GM18507 (cell line): Measurements from ENCODE around the gene DTX4.

Source experiments
- DNase-seq: peaks from one replicate; pipeline ENCODE4 v3.0.0; 2011; ENCODE audit warnings: low read depth; ENCODE audit not compliant: insufficient read length; ENCODE audit errors: extremely low spot score
- FAIRE-seq: peaks from 2 replicates; lab custom pipeline; 2011; peaks lifted over from hg19 to GRCh38; lab: Jason Lieb, UNC

DTX4 gene

DNA sequence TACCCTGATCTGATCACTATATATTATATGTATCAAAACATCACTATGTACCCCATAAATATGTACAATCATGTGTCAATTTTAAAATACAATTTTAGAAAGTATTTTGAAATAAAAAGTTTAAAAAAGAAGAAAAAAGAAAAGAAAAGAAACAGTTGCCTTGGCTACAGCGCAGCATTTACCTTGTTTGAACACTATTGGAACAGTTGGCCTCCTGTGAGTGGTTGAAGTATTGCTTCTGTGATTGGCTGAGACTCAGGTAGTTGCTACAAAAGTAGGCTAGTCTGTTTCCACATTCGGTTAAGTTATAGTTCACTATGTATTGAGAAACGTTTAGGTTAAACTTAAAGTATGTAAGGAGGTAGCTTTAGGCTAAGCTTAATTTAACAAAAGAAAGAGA lies 7.9 kb upstream of the DTX4 start:
- FAIRE-seq (no peak), DNase-seq (no peak)

- peak; percentile 54 for FAIRE-seq
These were observed 580 bp downstream of the DTX4 start for GRCh38 chr11:59172345-59173079.

GRCh38 chr11:59173080-59173963 lies 1.4 kb downstream of the DTX4 start:
- DNase-seq, result no peak
- no peak for FAIRE-seq

More at GRCh38 chr11:59172345-59173079, 580 bp downstream of the DTX4 start:
- DNase-seq, result no peak

- FAIRE-seq (no peak), DNase-seq (no peak)
These were observed 2.2 kb downstream of the DTX4 start for GRCh38 chr11:59173964-59174663.

- no peak for DNase-seq
These were observed 2.7 kb downstream of the DTX4 start for GRCh38 chr11:59174664-59175033.

DNA sequence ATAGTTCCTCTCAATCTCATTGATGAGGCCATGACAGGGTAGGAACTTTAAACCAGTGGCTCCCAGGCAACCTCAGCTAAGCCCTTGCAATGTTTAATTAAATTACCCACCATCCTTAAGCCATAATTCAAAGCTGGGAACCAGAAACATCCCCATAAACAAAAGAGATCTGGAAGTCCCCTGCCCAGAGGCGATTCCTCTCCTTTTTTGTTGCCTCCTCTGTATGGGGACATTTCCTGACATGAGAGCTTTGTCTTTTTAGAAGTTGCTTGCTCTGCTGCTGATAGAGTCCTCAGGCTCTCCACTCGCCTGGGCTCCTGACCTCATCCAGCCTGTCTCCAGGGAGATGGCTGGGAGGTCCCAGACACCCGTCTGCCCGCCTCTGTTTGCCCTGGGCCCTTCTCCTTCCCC lies 3.2 kb downstream of the DTX4 start:
- no peak for FAIRE-seq

More at GRCh38 chr11:59174664-59175033, 2.7 kb downstream of the DTX4 start:
- no peak for FAIRE-seq

GRCh38 chr11:59176330-59176729 lies 4.4 kb downstream of the DTX4 start:
- no peak for FAIRE-seq
- no peak for DNase-seq

More for the DNA sequence above, 3.2 kb downstream of the DTX4 start:
- DNase-seq, result no peak

- DNase-seq, result no peak
- FAIRE-seq, result no peak
These were observed 6.5 kb downstream of the DTX4 start for GRCh38 chr11:59178402-59178801.

- FAIRE-seq, result no peak
These were observed 7.2 kb downstream of the DTX4 start for GRCh38 chr11:59179121-59179520.

DNA sequence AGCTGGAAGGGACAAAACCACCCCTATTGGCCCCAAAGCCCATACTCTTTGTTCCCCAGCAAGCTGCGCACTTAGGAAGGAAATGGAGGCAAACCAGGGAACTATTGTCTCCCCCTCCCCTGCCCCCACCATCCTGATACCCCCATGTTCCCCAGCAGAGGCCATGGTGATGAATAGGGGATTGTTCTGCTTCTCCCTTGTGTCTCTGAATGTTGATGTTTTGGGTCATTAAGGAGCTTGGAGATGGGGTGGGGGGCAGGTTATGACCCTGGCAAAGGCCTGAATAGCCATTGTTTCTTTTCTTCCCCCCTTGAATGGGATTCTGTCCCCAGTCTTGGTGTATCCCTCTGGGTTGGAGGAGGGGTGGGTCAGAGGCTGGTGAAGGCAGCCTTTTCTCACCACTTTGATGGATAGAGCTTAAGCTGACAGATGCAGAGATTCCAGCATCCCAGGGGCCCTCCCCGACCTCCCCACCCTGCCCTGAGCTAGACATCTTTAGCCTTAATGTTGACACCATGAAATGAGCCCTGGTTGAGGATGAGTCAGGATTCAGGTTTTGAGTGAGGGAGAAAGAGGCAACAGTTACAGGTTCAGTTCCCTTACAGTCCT lies 8.3 kb downstream of the DTX4 start:
- no peak for DNase-seq
- FAIRE-seq, result no peak

More at GRCh38 chr11:59179121-59179520, 7.2 kb downstream of the DTX4 start:
- DNase-seq, result no peak

GRCh38 chr11:59180907-59181306 lies 9.0 kb downstream of the DTX4 start:
- DNase-seq, result no peak
- no peak for FAIRE-seq

DNA sequence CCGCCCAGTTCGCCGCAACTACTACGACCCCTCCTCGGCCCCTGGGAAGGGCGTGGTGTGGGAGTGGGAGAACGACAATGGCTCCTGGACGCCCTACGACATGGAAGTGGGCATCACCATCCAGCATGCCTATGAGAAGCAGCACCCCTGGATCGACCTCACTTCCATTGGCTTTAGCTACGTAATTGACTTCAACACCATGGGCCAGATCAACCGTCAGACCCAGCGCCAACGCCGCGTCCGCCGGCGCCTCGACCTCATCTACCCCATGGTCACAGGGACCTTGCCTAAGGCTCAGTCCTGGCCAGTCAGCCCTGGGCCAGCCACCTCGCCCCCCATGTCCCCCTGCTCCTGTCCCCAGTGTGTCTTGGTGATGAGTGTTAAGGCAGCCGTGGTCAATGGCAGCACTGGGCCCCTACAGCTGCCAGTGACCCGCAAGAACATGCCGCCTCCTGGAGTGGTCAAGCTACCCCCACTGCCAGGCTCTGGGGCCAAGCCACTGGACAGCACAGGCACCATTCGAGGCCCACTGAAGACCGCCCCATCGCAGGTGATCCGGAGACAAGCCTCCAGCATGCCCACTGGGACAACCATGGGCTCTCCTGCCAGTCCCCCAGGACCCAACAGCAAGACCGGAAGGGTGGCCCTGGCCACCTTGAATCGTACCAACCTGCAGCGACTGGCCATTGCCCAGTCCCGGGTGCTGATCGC lies 10.0 kb downstream of the DTX4 start:
- no peak for DNase-seq
- no peak for FAIRE-seq

DNA sequence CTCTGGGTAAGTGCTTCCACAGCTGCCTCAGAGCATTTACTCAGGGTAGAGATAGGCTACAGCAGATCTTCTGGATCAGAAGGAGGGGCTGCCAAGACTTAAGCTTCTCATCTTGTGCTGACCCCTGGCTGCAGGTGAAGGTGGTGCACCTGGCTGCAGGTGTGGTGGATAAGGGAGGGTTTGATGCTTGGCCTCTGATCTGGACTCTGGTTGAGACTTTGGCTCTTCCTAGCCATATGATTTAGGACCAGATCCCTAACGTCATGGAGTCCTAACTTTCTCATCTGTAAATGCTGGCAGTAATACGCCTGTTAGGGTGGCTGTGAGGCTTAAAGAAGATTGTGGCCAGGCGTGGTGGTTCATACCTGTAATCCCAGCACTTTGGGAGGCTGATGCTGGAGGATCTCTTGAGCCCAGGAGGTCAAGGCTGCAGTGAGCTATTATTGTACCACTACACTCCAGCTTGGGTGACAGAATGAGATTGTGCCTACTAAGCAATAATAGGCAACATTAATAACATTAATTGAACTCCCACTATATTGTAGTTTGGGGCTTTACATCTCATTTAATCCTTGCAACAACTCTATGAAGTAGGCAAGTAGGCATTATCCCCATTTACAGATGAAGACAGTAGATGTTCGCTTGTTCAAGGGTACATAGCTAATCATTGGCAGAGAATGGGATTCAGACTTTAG lies 10.7 kb downstream of the DTX4 start:
- FAIRE-seq, result no peak
- DNase-seq, result no peak

DNA sequence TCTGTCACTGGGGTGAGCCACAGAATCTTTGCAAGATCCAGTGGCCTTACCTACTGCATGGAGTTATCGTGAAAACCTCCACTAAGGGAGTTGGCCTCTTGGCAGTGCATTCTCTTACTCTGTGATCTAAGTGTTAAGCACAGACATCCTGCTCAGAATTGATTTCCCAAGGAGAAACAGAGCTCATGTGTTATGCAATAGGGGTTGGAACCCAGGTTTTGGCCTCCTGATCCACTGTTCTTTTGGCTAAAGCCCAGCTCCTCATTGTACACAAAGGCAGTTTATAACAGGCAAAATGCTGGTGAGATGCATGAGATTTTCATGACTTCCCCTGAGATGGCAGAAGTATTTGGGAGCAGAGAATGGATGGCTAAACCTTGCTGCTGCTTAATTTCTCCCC lies 11.8 kb downstream of the DTX4 start:
- DNase-seq (no peak), FAIRE-seq (no peak)

DNA sequence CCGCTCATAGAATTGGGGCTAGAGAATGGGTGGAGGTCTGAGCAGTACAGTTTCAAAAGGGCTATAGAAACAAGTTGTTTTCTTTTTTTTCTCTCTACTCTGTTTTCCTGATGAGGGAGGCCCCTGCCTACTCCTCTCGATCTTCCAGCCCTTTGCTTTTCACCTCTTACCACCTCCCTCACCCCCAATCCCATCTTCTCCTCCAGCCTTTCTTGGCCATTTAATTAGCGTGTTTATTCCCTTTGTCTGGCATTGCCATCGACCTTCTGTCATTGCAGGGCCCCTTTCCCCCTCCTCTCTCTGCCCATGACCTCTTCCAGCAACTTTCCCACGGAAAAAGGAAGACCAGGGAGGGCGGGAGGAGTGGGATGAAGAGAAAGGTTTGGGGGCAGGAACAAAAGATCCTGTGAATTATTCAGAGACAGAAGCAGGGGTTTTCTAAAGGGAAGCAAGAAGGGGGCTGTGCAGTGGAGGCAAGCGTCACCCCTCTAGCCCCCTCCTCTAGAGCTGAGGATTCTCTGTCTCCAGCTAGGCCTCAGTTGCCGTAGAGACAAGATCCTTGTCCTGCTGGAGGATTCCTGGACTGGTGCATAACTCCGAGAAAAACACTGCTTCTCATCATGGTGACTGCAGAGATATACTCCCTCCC lies 12.9 kb downstream of the DTX4 start:
- no peak for FAIRE-seq
- DNase-seq, result no peak

- no peak for FAIRE-seq
These were observed 13.5 kb downstream of the DTX4 start for GRCh38 chr11:59185386-59185945.

DNA sequence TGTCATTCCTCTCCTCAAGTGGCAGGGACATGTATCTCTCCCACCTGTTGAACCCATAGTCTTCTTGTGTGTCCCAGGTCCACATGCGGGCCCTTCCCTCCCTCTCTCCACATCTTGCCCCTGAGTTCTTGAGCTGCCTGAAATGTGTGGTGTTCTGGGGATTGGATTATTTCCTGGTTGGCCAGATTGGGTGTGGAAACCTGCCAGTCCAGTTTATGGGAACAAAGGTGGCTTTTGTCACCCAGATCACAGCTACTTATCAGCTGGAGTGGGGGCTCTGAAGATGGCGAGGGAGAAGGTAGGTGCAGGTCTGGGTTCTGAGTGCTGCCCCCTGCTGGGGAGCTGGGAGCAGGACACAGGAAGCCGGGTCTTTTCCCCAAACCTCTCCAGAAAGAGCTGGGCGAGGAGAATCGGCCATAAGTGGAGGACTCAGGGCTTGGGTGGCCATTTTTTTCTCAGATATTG lies 14.2 kb downstream of the DTX4 start:
- peak; percentile 52 for DNase-seq
- peak; percentile 44 for FAIRE-seq

More at GRCh38 chr11:59185386-59185945, 13.5 kb downstream of the DTX4 start:
- DNase-seq, result no peak

DNA sequence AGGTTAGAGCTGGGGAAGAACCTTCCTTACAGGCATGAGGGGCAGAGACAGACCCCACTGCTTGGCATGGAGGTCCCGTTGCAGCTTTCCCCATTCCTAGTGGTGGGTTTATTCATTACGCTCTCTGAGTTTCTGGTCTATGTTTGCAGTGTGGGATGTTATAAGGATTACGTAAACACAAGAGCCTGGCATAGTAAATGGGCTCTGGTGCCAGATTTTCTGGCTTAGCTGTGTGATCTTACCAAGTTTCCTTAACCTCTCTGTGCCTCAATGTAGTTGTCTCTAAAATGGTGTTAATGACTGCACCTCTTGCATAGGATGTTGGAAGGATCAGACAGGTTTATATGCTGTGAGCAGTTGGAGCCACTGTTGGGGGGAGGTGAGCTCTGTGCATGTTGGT lies 15.1 kb downstream of the DTX4 start:
- FAIRE-seq (no peak), DNase-seq (no peak)
